HG03571 (cell line): Measurements from ENCODE around the gene AKAP1.
"Not testable (repeated sequence)": the region's sequence is repeated elsewhere in the genome, so short reads cannot be mapped to it uniquely, and the experiment has no call there.

Source experiments
- ATAC-seq: cut with Tn5 transposase; IDR thresholded peaks from one replicate; pipeline ENCODE4 v1.9.1; 2021; ENCODE audit not compliant: unreplicated experiment

Gene AKAP1

DNA sequence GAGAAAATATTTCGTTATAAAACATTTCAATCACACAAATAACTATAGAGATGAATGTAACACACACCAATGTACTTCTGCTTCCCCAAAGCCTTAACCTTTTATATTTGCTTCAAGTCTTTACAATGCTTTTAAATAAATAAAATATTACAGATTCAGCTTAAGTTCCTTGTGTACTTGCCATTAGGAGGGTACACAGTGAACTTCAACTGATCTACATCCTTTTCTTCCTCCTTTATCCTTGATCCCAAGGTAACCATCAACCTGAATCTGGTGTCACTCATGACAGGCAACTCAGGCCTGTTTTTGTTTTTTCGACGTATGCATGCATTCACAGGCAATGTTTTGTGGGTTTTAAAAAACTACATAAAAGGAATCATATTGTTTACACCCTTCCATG, 9.3 kb upstream of the AKAP1 start:
- ATAC-seq: no peak

DNA sequence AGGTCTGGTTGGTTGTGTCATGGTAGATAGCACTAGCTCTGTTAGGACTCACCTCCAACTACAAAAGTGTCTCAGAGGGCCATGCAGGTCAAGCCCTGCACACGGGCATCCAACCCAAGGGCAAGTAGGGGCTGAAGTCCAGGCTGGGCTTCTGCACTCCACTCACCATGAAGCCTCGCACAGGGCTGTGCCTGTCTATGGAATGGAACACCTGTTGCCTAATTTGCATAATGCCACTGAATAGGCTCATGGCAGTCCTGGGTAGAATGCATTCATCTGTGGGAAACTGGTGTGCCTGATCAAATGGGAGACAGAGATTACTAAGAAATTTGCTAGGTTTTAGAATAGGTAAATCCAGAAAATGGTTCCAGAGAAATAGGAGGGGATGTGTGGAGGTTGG, 8.0 kb upstream of the AKAP1 start:
- no peak for ATAC-seq

DNA sequence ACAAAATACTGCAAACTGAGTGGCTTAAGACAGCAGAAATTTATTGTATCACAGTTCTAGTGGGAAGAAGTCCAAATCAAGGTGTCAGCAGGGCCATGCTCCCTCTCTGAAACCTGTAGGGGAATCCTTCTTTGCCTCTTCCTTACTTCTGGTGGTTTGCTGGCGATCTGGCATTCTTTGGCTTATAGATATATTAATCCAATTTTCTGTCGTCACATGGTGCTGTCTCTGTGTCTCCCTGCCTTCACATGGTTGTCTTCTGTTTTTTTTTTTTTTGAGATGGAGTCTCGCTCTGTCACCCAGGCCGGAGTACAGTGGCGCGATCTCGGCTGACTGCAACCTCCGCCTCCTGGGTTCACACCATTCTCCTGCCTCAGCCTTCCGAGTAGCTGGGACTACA, 6.8 kb upstream of the AKAP1 start:
- ATAC-seq: no peak

DNA sequence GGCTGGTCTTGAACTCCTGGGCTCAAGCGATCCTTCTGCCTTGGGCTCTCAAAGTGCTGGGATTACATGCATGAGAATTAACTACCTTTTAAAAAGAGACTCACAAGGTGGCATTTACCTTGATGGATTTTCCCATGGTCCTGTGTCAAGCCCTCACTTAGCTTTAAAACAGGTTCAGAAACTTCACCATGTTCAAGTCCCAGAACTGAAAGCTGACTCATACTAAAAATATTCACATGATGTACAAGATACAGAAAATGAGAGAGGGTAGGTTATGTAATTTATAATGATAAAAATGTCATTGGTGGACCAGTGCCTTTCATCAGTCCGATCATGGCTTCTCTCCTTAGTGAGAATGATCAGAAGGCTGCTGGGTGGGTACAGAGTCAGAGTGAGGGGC, 4.3 kb upstream of the AKAP1 start:
- ATAC-seq: no peak

DNA sequence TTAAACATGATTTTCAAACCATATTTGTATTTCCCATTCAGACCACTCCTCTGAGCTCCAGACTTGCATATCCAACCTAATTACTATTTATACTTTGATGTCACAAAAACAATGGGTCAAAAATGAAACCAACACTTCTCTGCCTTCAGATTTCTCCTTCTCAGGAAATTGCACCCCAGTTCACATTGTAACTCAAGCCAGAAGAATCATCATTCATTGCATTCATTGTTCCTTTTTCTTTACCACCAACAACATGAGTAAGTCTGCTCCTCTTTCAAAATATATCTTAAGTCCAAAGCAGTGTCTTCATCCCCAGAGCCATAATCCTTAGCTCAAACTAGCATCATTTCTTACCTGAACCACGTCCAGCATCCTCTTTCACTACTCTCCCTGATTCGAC, 2.6 kb upstream of the AKAP1 start:
- ATAC-seq: no peak

DNA sequence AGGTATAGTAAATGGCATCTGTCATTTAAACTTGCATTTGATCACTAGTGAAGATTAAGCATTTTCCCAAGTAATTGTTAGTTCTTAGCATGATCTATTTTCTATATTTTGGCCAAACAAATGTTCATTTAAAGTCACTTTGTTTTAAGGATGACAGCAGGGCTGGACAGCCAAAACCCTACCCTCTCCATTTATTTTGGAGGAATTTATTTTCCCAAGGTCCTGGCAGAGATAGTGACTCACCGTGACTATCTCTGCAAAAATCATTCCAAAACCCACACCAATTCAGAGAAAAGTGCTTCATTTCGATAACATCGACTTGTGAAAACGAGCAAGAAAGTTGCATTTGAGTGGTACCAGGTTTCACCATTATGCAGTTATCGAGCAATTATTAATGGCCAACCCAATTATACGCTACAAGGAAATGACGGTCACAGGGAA, 665 bp upstream of the AKAP1 start:
- peak; percentile 20 for ATAC-seq

DNA sequence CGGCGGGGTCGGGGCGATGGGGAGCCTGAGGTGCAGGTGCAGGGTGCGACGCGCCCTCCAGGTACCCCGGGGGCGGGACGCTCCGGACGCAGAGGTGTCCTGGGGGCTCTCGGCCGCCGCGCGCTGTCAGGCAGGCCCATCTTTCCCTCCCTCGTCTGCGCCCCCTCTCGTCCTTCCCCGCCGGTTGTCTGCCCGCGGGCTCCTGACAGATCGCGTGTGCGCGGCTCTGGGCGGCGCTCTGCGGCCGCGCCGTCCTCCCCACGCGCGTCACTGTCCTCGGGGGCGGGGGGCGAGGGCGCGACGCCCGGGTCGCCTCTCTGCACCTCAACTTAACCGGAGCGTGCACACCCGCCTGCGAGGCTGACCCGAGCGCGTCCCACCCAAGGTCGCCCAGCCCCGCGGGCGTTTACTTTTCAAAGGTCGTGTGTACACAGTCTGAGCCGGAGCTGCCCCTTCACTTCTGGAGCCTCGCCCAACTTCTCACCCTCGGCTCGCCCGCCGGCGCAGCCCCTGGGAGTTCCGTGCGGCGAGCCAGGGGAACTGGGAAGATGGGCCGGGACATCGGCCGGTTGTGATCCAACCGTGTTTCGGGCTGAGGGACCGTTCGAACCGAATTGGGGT, 512 bp downstream of the AKAP1 start:
- peak; percentile 26 for ATAC-seq

DNA sequence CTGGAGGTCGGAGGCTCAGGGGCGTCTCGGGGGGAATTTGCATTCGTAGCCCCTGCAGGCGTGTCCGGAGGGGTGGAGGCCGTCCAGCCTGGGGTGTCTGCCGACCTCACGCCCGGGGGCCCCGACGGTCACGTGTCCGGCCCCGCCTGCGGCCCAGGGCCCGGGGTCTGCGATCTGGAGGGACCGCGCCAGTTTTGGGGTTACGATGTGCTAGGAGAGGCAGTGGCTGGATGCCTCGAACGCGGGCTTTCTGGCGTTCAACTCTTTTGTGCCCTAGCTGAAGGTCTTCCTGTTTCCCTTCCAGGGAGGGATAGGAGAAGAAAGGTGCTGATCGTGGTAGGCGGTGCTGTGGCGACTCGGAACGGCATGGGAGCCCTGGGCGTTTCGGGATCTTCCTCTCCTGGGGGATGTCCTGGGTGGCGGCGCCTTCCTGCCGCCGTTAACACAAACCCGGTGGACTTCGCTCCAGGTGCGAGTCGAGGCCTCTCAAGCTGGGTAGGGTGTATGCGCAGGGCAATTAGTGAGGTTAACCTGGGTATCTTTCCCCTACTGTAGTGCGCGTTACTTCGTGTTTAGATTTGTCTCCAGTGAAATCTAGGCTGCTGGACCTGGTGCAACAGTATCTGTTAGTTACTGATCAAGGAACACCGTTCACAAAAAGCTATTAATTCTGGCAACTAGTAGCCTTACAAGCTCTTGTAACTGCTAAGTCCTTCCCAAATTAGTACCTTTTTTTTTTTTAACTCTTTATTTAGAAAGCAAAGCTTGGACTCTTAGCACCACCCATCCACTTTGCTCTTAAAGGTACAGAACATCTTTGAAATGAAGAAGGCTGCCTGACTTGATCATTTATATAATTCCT, 1.3 kb downstream of the AKAP1 start:
- no peak for ATAC-seq

DNA sequence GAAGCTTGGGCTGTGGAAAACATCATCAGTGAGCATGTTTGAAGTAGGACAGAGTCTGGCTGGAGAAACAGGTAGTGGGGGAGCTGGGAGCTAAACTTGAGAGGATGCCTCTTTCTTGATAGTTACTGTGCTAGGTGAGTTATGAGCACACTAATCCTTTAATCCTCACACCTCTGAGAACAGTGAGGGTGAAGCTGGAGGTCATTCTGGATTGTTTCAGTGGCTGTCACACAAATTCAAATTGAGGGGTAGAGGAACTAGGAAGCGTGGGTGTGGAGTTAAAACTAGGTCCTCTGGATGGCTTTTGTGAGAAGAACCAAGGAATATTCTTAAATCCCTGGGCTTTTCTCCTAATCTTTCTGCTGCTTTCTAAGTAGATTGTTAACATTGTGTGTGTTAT, 3.3 kb downstream of the AKAP1 start:
- ATAC-seq: no peak

DNA sequence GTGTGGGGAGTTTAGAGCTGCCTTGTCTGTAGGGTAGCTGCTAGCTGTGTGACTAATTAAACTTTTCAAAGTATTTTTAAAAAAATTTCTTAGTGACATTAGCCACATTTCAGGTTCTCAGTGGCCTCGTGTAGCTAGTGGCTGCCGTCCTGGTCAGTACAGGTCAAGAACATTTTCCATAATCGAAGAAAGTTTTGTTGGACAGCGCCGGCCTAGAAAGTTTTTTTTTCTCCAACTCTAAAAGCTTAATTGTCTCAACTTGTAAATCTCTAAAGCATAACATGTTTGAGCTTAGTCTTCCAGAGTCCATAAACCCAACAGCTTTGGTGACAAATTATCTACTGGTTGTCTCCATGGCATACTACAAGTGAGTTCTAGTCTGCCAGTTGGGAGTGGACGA, 4.3 kb downstream of the AKAP1 start:
- ATAC-seq: no peak

DNA sequence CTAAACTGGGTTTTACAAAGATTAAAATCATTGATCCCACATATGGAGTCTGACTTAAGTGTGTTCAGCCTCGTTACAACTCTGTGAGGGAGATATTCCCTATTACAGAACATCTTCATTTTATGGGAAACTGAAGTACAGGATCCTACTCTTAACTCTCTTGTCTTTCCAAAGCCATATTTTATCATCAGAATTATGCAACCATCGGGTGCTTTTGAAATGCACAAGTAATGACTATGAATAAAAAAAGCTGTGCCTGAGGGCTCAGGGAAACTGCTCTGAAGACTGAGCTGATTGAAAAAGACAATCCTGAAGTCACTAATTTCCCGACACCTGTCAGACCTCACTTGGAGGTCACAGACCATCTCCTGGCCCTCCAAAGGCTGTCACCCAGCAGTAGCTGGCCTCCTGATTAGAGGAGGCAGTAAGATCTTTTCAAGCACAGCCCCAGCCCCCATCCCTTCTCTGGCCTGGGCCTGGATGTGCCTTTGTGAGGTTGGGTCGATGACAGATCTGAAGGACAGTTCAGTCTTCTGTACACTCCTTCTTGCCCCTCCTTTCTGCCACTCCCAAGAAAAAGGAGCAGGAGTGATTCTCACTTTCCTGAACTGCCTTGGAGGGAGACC, 5.6 kb downstream of the AKAP1 start:
- no peak for ATAC-seq

DNA sequence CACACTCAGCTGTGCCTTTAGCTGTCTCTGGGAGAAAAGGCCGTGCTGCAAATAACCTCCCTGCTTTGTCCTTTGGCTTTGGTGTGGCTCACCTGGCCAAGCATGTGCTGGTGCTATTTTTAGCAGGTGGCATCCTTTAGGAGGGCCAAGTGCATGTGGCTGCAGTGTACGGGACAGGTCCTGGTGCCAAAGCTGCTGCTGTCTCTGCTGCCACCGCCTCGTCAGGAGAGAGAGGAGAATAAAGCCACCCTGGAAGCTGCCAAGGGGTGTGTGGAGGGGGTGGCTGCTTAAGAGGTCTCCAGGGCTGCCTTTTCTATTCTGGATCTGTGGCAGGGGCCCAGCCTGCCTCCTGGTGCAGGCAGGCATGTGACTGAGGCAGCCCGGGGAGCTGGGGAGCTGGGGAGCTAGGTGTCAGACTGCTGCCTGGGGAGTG, 6.2 kb downstream of the AKAP1 start:
- ATAC-seq: no peak

DNA sequence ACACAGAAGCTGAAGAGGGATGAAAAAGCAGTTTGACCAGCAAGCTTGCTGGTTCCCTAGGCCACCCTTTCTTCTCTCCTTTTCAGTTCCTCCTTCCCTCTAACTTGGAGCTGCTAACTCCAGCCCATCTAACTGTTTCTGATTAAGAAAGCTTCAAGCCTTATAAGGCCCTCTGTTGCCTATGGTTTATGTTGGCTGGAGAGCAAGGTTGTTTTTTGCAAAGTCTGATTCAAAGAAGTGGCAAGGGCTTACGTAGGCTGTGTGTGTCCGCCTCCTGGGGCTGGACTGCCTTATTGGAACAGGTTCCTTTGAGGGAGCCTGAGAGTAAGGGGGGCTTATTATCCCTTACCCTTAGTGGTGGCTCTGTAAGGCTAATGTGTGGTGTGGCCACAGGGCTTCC, 7.1 kb downstream of the AKAP1 start:
- no peak for ATAC-seq

DNA sequence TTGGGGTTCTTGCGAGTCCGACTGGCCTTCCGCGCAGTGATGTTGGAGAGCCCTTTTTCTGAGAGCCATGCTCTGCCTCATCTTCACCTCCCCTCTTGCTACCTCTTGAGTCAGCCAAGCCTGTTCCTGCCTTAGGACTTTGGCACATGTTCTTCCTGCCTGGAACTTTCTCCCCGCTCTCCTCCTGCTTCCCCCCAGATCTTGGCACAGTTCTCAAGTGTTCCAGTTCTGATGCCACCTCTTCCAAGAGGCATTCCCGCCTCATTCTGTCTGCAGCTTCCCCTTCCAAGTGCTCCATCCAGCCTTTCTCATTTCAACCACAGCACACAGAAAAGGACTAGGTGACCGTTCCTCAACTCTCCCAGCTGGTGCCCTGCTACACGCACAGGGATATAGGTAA, 7.7 kb downstream of the AKAP1 start:
- no peak for ATAC-seq

DNA sequence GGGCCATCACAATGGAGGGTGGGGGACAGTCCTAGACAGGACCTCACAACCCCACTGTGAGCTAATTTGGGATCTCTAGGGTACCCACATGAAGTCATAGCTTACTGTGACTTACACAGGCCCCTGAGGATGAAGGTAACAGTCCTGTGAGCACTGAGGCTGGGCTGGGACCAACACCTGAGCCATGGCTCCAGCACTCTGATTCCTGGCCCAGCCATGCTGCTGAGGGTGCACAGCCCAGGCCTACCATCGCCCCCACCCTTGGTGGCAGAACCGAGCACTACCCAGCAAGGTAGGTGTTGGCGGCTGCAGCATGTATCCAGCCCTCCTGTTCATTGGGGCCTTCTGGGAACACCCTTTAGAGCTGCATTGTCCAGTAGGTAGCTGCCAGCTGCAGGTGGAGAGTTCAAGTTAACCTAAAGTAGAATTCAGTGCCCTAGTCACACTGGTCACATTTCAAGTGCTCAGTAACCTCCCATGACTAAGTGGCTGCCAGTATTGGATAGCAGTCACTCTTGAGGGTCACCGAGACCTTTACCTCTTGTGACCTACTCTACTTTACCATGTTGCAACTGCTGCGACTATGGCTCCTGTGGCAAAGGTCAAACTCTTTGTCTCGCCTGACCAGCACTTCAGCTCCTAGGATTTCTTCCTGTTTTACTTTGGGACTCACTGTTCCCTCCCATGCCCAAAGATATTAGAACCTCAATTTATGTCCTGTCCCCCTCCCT, 11.6 kb downstream of the AKAP1 start:
- ATAC-seq: no peak

DNA sequence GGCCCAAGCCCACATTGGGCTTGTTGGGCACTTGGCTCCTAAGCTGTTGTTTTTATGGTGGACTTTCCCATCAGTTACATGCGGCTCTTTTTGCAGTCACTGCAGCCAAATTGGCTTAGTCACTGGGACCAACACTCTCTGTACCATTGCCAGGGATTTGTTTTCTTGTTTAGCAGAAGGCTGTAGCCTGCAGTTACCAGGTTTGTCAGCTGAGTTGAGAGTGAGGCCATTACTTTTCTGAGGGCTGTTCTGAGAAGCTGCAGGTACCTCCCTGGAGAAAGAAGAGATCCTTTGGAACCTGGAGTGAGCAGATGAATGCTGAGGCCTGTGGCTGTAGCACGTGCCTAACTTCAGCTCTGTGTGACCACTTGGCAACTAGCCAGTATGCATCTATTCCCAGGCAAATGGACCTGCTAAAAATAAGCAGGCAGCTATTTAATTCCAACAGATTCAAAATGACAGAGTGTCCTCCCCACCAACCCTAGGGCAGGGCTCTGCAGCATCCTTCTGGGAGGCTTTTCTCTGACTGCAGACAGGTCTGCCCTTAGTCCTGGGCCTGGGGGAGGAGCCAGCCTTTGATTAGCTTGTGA, 12.9 kb downstream of the AKAP1 start:
- ATAC-seq: no peak

DNA sequence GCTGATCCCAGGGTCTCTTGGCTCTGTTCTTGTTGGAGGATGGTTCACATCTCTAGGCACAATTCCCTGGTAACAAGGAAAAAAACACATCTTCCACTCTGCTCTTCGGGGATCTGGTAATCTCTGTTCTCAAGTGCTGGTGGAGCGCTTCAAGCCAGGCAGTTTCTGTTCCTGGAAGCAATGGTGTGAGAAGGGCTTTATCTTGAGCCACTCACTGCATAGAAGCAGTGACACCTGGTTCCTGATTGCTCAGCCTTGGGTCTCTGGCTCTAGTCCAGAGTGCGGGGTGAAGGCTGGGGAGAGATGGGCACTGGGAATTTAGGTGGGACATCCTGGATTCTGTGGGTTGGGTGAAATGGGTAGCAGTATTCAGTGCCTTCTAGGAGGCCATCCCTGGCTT, 14.1 kb downstream of the AKAP1 start:
- ATAC-seq: peak; percentile 70

DNA sequence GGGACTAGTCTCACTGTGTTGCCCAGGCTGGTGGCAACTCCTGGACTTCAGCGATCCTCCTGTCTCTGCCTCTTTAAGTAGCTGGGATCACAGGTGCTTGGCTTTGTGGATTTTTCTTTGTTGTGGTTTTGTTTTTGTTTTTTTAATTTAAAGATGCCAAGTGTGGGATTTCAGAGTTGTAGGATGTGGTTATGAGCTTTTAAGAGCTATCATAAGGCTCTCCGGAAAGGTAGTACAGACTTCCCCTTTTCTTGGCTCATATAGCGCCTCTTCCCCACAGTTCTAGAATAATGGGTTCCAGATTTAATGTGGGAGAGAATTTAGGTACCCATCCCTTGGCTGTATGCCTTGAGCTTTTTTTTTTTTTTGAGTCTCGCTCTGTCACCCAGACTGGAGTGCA, 17.1 kb downstream of the AKAP1 start:
- no peak for ATAC-seq

DNA sequence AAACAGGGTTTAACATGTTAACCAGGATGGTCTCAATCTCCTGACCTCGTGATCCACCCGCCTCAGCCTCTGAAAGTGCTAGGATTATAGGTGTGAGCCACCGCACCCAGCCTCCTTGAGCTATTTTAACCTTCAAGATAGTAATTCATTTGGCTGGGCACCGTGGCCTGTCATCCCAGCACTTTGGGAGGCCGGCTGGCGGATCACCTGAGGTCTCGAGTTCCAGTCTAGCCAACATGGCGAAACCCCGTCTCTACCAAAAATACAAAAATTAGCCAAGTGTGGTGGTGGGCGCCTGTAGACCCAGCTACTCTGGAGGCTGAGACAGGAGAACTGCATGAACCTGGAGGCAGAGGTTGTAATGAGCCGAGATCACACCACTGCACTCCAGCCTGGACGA, 17.6 kb downstream of the AKAP1 start:
- not testable (repeated sequence) for ATAC-seq

DNA sequence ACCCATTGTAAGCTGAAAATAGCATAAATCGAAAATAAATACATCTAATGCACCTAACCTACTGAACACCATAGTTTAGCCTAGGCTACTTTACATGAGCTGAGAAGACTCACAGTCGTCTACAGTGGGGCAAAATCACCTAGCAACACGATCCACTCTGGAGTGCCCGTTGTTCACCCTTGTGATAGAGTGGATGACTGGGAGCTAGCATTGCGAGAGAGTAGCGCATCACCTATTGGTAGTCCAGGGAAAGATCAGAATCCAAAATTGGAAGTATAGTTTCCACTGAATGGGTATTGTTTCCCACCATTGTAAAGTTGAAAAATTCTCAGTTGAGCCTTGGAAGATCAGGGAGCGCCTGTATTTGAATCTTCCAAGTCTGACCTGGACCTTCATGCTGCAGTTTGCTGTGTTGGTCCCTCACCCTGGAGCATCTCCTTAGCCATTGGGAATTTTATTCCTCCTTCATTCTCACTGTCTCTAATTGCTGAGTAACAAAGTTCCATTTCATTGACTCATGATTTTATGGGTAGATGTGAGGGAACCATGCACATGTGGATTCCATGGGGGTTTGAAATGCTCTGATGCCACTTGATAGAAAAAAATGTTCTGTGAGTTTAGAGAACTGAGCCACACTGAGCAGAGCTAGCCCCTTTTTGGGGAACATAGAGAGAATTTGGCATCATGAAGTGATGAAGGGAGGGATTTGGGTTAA, 19.6 kb downstream of the AKAP1 start:
- no peak for ATAC-seq
